ENCODE measurements around the gene GNAL.

The GNAL gene

GRCh38 chr18:11775436-11776174 lies 86.5 kb downstream of the GNAL start:
- DNase-seq, result no peak

- no peak for DNase-seq
These were observed 91.0 kb downstream of the GNAL start for GRCh38 chr18:11780042-11780441.

DNA sequence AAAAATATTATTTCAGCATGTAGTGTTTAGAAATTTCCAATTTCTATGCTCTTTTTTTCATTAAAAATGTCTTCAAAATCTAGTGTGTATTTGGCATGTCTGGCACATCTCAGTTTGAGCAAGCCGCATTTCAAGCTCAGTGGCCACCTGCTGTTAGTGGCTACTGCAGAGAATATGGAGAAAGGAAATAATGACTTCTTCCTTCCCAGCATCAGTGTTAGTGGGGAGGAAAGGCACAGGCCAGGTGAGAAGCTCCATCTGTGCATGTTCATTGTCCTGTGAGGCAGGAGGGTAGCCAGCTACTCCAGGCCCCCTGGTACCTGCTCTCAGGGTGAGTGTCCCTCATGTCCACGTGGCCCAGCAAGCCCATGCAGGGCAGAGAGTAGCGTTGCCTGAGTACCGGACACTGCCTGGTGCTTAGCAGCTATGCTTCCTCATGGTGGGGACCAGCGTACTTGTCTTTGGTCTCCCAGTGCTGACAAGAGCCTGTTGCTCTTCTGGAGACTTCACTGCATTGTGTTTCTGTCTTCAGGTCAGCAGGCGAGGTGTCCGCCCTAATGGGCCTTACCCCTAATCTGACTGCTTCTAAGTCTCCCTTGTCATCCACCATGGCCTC lies 94.8 kb downstream of the GNAL start:
- no peak for DNase-seq

DNA sequence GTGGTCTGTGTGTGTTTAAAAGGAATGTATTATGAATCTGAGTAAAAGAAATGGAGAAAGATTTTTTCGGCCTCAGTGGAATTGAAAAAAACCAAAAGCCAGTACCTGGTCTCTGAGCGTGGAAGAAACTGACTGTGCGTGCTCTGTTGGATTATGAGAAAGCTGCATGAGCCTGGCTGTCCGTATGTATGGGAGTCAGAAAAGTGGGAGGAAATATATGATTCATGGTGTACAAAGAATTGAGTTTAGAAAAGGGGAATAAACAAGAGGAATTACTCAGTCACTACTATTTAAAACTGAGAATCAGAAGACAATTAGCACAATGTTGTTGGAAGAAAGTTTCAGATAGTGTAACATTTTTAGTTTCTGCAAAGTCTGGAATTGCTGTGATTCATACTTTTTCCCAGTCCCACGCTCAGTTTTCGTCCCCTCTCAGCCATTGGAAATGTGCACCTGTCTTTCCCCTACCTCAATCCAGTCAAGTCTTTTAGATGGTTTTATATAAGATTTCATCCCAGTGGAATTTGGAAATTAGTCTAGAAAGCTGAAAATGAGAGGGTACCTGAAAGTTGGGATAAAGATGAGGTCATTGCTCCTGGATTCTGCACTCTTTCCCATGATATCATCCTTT lies 95.7 kb downstream of the GNAL start:
- DNase-seq, result no peak

DNA sequence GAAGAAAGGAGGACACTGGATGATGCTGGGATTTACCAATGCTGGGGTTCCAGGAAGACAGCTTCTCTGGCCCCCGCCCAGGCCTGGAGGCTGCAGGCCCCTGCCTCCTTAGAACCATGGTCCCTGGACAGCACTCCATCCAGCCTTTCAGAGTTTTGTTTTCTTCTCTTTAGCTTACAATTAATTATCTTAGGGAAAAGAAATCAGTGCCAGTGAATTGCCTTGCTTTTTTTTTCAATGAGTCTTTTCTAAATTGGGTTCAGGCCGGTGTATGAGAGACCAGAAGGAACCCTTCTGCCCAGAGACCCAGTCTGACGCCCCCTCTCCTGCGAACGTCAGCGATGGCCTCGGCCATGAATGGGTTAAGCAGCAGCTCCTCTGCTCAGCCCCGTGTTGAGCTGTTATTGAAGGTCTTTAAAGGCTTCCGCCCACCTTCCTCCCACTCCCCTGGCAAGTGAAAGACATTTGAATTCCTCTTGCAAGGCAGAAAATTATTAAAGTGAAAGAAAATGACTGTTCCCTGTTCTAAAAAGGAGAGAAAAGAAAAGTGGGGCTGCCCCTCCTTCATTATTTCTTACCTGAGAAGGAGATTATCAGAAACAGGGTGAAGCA lies 96.5 kb downstream of the GNAL start:
- no peak for DNase-seq

DNA sequence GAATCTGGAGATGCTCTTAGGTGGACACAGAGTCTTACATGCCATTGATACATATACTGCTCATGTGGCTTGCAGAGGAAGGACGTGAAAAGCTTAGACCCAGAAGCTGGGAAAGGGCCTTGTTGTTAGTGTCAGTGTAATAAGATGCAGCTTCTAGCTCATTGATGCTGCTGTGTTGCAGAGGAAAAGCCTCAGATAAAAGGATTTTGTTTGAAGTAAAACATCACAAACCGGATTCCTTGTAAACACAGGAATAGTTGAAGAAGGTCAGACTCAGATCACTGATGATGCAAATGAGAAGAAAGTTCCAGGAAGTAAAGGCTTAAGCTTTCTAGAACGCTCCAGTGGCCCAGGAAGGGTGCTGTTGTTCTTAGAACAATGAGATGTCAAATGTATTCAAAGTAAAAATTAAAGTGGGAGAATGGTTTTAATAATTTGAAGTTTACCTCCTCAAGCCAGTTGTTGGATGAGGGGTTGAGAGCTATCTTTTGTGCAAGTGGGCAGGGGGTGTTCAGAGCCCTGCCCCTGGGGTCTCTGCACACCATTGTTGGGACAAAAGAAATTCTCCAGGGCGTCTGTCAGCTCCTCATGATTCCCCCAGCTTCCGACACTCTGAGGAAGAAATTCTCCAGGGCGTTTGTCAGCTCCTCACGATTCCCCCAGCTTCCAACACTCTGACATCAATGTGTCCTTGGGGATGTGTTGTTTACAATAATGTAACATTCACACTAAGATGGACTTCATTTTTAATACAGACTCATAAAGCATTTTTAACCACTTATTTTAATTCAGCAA lies 100.8 kb downstream of the GNAL start:
- no peak for DNase-seq

GRCh38 chr18:11791131-11791530 lies 102.1 kb downstream of the GNAL start:
- no peak for DNase-seq

DNA sequence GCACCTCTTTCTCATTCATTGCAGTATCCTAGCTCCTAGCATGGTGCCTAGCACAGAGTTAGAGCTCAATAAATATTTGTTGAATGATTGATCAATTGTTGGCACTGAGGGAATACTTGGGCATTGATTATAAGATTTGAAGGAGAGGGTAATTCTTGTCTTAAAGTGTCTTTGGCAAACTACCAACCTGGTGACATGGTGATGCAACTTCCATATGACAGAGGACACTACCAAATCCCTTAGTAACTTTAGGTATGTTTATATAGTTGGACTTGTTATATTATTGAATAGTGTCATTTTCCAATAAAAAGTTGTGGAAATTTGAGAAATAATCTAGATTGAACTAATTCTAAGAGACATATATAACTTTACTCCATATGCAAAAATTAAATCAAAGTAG lies 103.6 kb downstream of the GNAL start:
- no peak for DNase-seq

- DNase-seq, result no peak
These were observed 105.1 kb downstream of the GNAL start for GRCh38 chr18:11794195-11794594.

DNA sequence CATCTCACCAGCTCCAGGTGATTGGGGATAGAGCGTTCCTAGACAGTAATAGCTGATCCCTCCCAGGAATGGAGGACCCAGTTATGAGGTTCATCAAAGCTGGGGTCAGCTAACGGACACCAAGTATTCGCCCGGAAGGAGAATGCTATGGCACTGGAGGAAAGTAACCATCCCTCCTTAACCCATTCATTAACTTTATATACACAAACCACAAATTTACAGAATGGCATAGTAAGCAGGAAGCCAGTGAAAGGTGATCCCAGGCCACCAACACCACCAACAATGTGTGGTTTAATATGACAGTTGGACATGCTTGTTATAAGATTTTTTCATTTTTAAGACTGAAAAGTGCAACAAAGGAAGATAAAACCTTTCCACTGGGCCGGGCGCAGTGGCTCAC lies 106.9 kb downstream of the GNAL start:
- DNase-seq, result no peak

GRCh38 chr18:11798271-11798670 lies 109.2 kb downstream of the GNAL start:
- DNase-seq, result no peak

DNA sequence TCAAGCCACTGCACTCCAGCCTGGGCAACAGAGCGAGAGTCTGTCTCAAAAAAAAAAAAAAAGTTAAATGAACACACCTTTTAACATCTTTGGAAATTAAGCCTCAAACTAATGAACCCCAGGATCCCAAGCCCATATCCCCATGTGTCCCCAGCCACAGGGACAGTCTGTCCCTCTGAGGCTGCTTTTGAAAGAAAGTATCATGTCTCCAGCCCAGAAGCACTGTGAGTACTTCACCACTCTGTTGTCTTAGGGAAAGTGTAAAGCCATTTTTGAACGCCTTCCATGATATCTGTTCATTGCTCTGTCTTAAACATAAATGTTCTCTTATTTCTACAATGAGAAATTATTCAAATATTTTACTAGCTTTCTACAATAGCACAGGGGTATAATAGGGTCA lies 110.0 kb downstream of the GNAL start:
- no peak for DNase-seq

DNA sequence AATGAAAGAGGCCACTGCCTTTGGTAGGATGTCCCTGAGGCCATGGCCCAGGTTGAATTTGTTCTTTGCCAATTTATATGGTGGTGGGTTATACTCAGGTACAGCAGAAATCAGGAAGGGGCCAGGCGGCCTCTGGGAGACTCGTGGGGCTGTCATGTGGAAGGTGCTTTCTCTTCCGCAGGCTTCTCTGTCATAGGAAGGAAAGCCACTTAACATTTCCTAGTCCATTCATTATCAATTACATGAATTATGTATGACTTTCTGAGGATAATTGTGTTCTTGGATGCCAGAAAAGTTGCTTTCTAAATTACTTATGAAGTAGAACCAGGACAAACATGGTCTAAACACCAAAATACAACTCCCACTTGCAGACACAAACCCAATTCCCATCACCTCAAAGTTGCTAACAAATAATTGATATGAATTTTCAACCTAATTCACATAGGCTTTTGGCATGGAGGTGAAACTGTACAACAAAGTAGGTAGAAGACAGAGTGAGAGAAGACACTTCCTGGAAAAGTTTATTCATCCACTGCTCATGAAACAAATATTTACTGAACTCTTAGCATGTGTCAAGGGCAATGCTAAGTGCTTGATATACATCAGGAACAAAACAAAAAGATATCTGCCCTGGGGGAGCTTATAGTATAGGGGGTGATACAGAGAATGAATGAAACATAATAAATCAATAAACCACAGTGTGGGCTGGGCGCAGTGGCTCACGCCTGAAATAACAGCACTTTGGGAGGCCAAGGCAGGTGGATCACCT lies 111.7 kb downstream of the GNAL start:
- DNase-seq, result no peak

DNA sequence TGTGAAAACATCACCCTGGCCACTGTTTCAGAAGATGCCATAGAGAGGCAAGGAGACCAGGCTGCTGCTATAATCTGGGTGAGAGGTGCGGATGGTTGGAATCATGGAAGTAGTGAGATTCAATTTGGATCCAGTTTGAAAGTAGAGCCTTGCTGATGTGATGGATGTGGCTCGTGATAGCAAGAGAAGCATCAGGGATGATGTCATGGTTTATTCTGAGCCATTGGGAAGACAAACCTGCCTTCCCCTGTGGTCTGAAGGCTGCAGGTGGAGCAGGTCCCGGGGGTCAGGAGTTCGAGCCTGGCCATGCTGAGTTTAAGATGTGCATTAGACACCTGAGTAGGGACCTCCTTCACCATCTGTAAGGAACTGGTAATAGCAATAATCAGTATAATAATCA lies 112.5 kb downstream of the GNAL start:
- no peak for DNase-seq

- no peak for DNase-seq
These were observed 113.1 kb downstream of the GNAL start for GRCh38 chr18:11802158-11802557.

GRCh38 chr18:11802586-11802985 lies 113.5 kb downstream of the GNAL start:
- DNase-seq, result no peak

- DNase-seq, result no peak
These were observed 118.2 kb downstream of the GNAL start for GRCh38 chr18:11807233-11807632.

GRCh38 chr18:11808001-11808855 lies 119.2 kb downstream of the GNAL start:
- no peak for DNase-seq

GRCh38 chr18:11809895-11810294 lies 120.8 kb downstream of the GNAL start:
- no peak for DNase-seq

DNA sequence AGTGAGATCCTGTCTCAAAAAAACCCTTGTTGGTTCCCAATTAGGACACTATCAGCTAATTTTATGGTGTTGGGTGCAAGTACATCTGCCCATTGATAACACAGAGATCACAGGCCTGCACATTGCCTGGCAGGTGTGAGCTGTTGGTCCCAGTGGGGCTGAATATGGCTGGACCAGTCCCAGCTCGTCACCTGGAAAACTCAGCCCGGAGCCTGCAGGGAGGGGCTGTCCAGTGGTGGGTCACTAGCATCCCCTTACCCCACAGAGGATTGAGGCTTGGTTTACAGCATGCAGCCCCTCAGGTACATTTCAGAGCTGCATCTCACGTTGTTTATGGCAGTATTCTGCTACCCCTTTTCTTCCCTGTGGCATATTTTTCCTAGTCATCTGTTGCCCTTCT lies 121.3 kb downstream of the GNAL start:
- DNase-seq, result no peak

GRCh38 chr18:11811009-11811408 lies 121.9 kb downstream of the GNAL start:
- DNase-seq, result no peak
